Stimulated activated CD8-positive, alpha-beta memory T cell treated with anti-CD3 and anti-CD28 coated beads, Interleukin-7, amount 100 ng/mL, for 24 hours (primary cell): ENCODE data around the gene HPRT1.

Source experiments
- DNase-seq: peaks from one replicate; pipeline ENCODE4 v3.0.0-alpha.2; 2020; ENCODE audit warnings: low read depth

The HPRT1 gene

GRCh38 chrX:134476284-134476683 lies 16.3 kb downstream of the HPRT1 start:
- no peak for DNase-seq

DNA sequence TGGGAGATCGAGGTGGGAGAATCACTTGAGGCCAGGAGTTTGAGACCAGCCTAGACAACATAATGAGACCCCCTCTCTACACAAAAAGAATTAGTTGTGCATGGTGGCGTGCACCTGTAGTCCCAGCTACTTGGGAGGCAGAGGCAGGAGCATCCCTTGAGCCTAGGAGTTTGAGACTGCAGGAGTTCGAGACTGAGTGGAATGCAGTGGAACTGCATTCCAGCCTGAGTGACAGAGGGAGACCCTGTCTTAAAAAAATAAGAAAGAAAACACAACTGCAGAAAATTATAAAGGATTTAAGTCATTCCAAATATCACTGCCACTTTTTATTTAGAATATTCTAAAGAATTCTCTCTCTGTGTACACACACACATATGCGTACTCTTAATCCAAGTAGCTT lies 18.4 kb downstream of the HPRT1 start:
- no peak for DNase-seq

DNA sequence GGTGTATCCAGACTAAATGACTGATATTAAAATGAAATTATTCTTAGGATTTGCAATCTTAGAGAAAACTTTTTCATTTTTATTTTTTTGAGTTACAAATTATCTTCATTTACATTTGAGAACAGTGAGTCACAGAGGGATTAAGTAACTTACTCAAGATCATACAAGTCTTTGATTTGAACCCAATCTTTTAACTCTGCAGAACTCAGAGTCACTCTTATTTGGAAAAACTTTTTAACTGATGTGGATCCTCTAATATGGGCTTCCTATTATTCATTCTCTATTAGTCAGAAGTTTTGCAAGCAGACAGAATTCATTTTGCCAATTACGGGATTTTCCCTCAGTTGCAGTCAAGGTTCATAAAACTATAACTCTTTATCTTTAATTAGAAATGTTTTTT lies 20.1 kb downstream of the HPRT1 start:
- DNase-seq, result no peak

DNA sequence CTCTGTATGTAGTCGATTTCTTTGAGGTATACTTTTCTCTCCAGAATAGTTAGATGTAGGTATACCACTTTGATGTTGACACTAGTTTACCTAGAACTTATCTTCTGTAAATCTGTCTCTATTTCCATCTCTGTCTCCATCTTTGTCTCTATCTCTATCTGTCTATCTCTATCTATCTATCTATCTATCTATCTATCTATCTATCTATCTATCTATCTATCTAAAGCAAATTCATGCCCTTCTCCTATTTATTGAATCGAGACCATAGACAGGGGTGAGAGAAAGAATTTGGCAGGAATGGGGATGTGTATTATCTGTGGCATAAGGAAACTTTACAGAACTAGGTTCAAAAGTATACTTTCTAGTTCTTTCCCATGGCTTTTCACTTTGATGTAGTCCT lies 21.4 kb downstream of the HPRT1 start:
- DNase-seq, result no peak

- DNase-seq, result no peak
These were observed 22.4 kb downstream of the HPRT1 start for GRCh38 chrX:134482371-134482770.

- DNase-seq, result no peak
These were observed 24.1 kb downstream of the HPRT1 start for GRCh38 chrX:134484039-134484438.

GRCh38 chrX:134501941-134502340 lies 42.0 kb downstream of the HPRT1 start:
- no peak for DNase-seq

- DNase-seq, result no peak
These were observed 42.7 kb downstream of the HPRT1 start for GRCh38 chrX:134502686-134503085.

DNA sequence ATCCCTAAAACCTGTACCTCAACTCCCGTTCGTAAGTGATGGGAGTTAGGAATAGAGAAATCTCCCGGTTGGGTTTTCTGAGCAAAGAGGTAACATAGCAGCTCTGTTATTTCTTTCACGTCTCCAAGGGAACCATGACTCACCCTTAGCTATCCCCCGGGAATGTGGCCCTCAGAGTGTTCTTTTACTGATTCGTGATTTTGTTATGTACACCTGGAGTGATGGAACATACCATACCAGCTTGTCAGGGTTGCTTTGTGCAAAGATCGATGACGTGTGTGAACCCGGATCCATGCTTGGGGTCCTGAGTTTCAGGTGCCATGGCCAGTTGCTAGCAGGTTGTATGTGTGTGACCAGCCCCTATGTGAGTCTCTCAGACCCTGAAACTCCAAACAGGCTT lies 52.6 kb downstream of the HPRT1 start:
- DNase-seq, result no peak

GRCh38 chrX:134513091-134513490 lies 53.1 kb downstream of the HPRT1 start:
- DNase-seq, result no peak

GRCh38 chrX:134520860-134521390 lies 61.0 kb downstream of the HPRT1 start:
- DNase-seq, result no peak

DNA sequence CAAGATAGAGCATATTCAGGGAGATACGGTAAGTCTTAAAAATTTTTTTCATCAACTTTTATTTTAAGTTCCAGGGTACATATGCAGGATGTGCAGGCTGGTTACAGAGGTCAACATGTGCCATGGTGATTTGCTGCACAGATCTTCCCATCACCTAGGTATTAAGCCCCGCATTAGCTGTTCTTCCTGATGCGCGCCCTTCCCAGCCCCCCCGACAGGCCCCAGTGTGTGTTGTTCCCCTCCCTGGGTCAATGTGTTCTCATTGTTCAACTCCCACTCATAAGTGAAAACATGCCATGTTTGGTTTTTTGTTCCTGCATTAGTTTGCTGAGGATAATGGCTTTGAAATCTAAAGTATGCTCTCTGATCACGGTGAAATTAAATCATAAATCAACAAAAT lies 64.2 kb downstream of the HPRT1 start:
- no peak for DNase-seq

DNA sequence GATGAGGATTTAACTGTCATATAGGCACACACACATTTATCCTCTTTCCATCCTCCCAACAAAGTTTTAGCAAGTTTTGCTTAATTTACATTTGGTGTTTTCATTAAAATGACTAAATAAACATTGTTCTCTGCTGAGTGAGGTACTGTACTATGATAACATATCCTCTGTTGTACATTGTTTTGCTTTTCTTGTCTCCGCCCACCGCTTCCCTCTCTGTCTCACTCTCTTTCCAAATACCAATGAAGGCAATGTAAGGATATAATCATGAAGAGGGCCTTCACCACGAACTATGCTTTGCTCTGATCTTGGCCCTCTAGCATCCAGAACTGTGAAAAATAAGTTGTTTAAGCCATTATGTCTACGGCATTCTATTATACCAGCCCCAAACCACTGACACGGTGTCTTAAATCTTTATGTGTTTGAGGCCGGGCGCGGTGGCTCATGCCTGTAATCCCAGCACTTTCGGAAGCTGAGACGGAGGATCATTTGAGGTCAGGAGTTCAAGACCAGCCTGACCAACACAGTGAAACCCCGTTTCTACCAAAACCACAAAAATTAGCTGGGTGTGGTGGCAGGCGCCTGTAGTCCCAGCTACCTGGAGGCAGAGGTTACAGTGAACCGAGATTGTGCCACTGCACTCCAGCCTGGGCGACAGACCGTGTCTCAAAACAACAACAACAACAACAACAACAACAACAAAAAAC lies 65.3 kb downstream of the HPRT1 start:
- DNase-seq, result no peak

DNA sequence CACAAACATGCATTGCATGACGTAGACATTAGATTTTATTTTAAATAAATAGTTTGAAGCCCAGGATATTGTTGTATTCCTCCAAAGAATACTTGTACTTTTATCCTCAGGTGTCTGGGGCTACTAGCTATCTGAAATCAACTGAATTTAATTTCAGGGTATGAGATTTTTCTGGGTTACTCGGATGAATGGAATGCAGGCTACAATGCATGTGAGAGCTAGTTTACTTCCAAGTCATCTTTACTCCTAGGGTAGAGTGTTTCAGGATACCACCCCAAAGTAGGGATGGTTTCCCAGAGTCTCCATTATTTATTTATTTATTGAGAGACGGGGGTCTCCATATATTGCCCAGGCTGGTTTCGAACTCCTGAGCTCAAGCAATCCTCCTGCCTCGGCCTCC lies 66.4 kb downstream of the HPRT1 start:
- DNase-seq, result no peak

- no peak for DNase-seq
These were observed 69.0 kb downstream of the HPRT1 start for GRCh38 chrX:134528960-134529359.

GRCh38 chrX:134529481-134529880 lies 69.5 kb downstream of the HPRT1 start:
- DNase-seq, result no peak

DNA sequence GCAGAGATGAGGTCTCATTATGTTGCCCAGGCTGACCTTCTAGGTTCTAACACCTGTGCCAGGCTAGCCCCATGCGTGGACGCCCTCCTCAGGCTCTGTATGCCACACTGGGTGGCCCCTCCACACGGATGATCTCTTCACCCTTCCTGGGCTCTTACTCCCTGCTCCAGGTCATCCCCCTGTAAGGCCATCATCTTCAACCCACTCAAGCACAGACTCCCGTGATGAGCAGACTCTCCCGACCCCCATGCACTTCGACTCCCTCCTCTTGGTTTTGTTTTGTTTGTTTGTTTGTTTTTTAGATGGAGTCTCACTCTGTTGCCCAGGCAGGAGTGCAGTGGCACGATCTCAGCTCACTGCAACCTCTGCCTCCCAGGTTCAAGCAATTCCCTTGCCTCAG lies 70.9 kb downstream of the HPRT1 start:
- no peak for DNase-seq

- no peak for DNase-seq
These were observed 73.4 kb downstream of the HPRT1 start for GRCh38 chrX:134533352-134533751.

- no peak for DNase-seq
These were observed 74.0 kb downstream of the HPRT1 start for GRCh38 chrX:134533952-134534351.

DNA sequence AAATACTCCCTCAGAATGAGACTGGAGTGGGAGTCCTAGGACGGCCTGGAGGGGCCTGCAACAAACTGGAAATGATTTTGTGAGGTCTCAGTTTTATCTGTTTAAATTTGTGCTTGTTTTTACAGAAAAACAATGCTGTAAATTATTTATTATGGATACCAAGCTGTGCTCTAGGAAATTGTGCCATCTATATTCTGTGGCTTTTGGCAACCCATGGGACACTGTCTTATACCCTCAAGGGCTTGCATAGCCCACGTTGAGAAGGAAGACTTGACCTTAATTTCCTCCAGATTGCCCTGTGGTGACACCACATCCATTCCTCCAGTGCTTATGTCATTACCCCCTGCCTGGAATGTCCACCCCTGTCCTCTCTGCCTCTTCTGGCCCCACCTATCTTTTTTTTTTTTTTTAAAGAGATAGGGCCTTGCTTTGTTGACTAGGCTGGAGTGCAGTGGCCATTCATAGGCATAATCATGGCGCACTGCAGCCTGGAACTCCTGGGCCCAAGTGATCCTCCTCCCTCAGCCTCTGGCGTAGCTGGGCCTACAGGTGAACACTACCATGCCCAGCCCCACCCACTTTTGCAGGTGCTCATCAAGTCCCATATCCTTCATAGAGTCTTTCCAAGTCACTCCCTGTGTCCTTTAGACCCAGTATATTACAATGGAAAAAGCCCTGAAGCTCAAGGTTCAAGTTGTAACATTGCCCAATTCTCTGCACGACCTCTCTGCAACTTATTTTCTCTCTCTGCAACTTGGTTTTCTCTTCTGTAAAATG lies 77.4 kb downstream of the HPRT1 start:
- DNase-seq, result no peak

GRCh38 chrX:134538316-134538715 lies 78.4 kb downstream of the HPRT1 start:
- no peak for DNase-seq

DNA sequence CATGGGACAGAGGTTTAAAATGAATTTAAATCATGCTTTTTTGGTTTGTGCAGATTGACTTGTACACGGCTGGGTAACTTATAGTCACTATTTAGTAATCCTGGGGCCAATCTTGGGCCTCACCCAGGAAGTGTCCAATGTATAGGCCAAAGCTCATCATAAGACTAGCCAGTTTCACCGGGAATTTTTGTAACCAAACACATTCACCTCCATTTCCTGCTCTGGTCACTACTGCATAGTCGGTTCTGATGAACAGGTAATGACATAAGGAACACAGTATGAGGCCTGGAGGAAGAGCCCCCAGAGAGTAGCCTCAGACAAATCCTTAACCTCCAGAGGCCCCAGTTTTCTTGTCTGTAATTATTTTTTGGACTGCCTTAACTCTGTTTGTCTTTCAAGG lies 81.9 kb downstream of the HPRT1 start:
- DNase-seq, result no peak

DNA sequence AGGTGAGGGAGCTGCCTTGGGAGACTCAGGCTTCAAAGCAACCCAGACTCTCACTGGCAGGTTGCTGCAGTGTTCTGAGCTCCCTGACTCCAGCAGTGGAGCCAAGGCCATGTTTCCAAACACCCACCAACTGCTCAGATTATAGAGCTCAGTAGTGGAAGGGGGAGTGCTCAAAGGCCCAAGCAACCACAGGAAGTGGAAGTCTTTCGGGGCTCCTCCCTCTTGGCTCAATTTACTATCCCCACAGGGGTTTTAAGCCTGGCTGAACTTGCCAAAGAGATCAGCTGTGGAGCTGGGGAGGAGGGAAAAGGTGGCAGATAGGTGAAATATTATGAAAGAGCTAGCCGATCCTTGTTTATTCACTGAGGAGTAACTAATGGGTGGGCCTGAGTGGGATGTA lies 82.5 kb downstream of the HPRT1 start:
- no peak for DNase-seq

GRCh38 chrX:134543288-134543687 lies 83.3 kb downstream of the HPRT1 start:
- no peak for DNase-seq
